GM12891 (cell line): Measurements from ENCODE around the gene CTBP2.

Experiments
- POLR2A ChIP-seq: IDR thresholded peaks from 2 replicates; pipeline ENCODE4 v1.6.1; 2011; ENCODE audit warnings: low read depth, low read length, control low read depth
- SPI1 ChIP-seq: IDR thresholded peaks from 2 replicates; pipeline ENCODE4 v1.6.1; 2011; ENCODE audit warnings: low read depth, low read length, control low read depth

GRCh38 chr10:125034675-125035074 is 125.7 kb downstream of the CTBP2 start:
- TF ChIP-seq POLR2A (no peak), SPI1 (no peak)
